Loucy (cell line): ENCODE measurements around the gene ERICH6B.

Experiments
- H2AFZ ChIP-seq: fragments of 200-600 bp; sonication (generic); 2 replicates; pipeline ENCODE4 v1.6.0; 2016; ENCODE audit warnings: antibody characterized with exemption, mild to moderate bottlenecking, low read length, moderate library complexity
- H3F3A ChIP-seq: fragments of 200-600 bp; 2 replicates; pipeline ENCODE4 v1.6.0; 2016; ENCODE audit warnings: antibody characterized with exemption, low read depth, mild to moderate bottlenecking
- H3K27me3 ChIP-seq: fragments of 200-600 bp; sonication (generic); 2 replicates; pipeline ENCODE4 v1.6.1; 2014; ENCODE audit warnings: low read length, mild to moderate bottlenecking; ENCODE audit not compliant: insufficient read depth, poor library complexity, severe bottlenecking
- H3K36me3 ChIP-seq: fragments of 200-600 bp; sonication (generic); 2 replicates; pipeline ENCODE4 v1.6.1; 2016; ENCODE audit warnings: low read length; ENCODE audit not compliant: insufficient read depth
- H3K4me1 ChIP-seq: fragments of 200-600 bp; sonication (generic); 2 replicates; pipeline ENCODE4 v1.5.1; 2014; ENCODE audit warnings: low read length, mild to moderate bottlenecking; ENCODE audit not compliant: insufficient read depth, poor library complexity, severe bottlenecking
- H3K4me2 ChIP-seq: fragments of 200-600 bp; sonication (generic); 2 replicates; pipeline ENCODE4 v1.6.0; 2014; ENCODE audit warnings: antibody characterized with exemption, low read length, low read depth, mild to moderate bottlenecking; ENCODE audit not compliant: poor library complexity, severe bottlenecking
- H3K4me3 ChIP-seq: fragments of 200-600 bp; sonication (generic); 2 replicates; pipeline ENCODE4 v1.5.1; 2014; ENCODE audit warnings: low read length, mild to moderate bottlenecking, mixed read lengths; ENCODE audit not compliant: poor library complexity, severe bottlenecking
- H3K79me2 ChIP-seq: fragments of 200-600 bp; sonication (generic); 2 replicates; pipeline ENCODE4 v1.6.1; 2014; ENCODE audit warnings: low read length; ENCODE audit not compliant: insufficient read depth
- H3K9ac ChIP-seq: fragments of 200-600 bp; sonication (generic); 2 replicates; pipeline ENCODE4 v1.6.0; 2014; ENCODE audit warnings: mild to moderate bottlenecking, low read depth, low read length, moderate library complexity; ENCODE audit not compliant: poor library complexity, severe bottlenecking
- H3K9me2 ChIP-seq: fragments of 200-600 bp; sonication (generic); replicated peaks from 2 replicates; pipeline ENCODE4 v1.6.1; 2016; ENCODE audit warnings: low read depth, low read length, mixed read lengths
- H3K9me3 ChIP-seq: fragments of 200-600 bp; sonication (generic); 2 replicates; pipeline ENCODE4 v1.6.1; 2014; ENCODE audit warnings: mild to moderate bottlenecking, antibody characterized with exemption, low read length, low read depth; ENCODE audit not compliant: insufficient read depth
- H4K20me1 ChIP-seq: fragments of 200-600 bp; sonication (generic); 2 replicates; pipeline ENCODE4 v1.6.0; 2014; ENCODE audit warnings: antibody characterized with exemption, low read length, mild to moderate bottlenecking; ENCODE audit not compliant: insufficient read depth, poor library complexity, severe bottlenecking
- CTCF ChIP-seq: fragments of 200-600 bp; sonication (generic); conservative IDR thresholded peaks from 2 replicates; pipeline ENCODE4 v1.5.1; 2014; ENCODE audit warnings: mild to moderate bottlenecking, antibody characterized with exemption, low read length
- EZH2phosphoT487 ChIP-seq: fragments of 200-600 bp; IDR thresholded peaks from 2 replicates; pipeline ENCODE4 v1.6.1; 2018; ENCODE audit warnings: antibody characterized with exemption, mild to moderate bottlenecking, moderate library complexity, borderline replicate concordance

ERICH6B gene

GRCh38 chr13:45603338-45603737, 12.2 kb downstream of the ERICH6B start:
- H3K4me3 ChIP-seq: no peak overlapping the region
- no peaks in the 10 kb centered on the region for H3K9me2 ChIP-seq
- H3K4me2 ChIP-seq: no peak overlapping the region
- no peaks in the 10 kb centered on the region for H4K20me1 ChIP-seq
- H3K9me3 ChIP-seq: no peaks in the 10 kb centered on the region
- H3K79me2 ChIP-seq: no peaks in the 10 kb centered on the region
- TF ChIP-seq CTCF: no peak
- TF ChIP-seq EZH2phosphoT487: no peak
- no peaks in the 10 kb centered on the region for H3F3A ChIP-seq
- no peaks in the 10 kb centered on the region for H3K27me3 ChIP-seq
- no peaks in the 10 kb centered on the region for H3K36me3 ChIP-seq
- H2AFZ ChIP-seq: no peak overlapping the region
- no peaks in the 10 kb centered on the region for H3K4me1 ChIP-seq
- H3K9ac ChIP-seq: no peak overlapping the region

- no peak overlapping the region for H3K4me3 ChIP-seq
- H2AFZ ChIP-seq: no peak overlapping the region
- no peaks in the 10 kb centered on the region for H3K9me3 ChIP-seq
- no peaks in the 10 kb centered on the region for H4K20me1 ChIP-seq
- H3K9ac ChIP-seq: no peak overlapping the region
- H3K4me2 ChIP-seq: no peak overlapping the region
- H3K9me2 ChIP-seq: no peaks in the 10 kb centered on the region
- H3F3A ChIP-seq: no peaks in the 10 kb centered on the region
- H3K4me1 ChIP-seq: no peaks in the 10 kb centered on the region
- H3K79me2 ChIP-seq: no peaks in the 10 kb centered on the region
- no peaks in the 10 kb centered on the region for H3K27me3 ChIP-seq
- no peak for TF ChIP-seq EZH2phosphoT487
- no peak for TF ChIP-seq CTCF
- no peaks in the 10 kb centered on the region for H3K36me3 ChIP-seq
Measured at GRCh38 chr13:45602183-45603170, 13.1 kb downstream of the ERICH6B start.

- Histone ChIP-seq H3K36me3 (no peaks in the 10 kb centered on the region), H3K4me2 (no peak overlapping the region), H4K20me1 (no peaks in the 10 kb centered on the region), H3K9ac (no peak overlapping the region), H3K9me2 (no peaks in the 10 kb centered on the region), H3K4me3 (no peak overlapping the region), H2AFZ (no peak overlapping the region), H3K27me3 (no peaks in the 10 kb centered on the region), H3K9me3 (no peaks in the 10 kb centered on the region), H3F3A (no peaks in the 10 kb centered on the region), H3K4me1 (no peaks in the 10 kb centered on the region), H3K79me2 (no peaks in the 10 kb centered on the region)
- no peak for TF ChIP-seq CTCF
- no peak for TF ChIP-seq EZH2phosphoT487
Measured at GRCh38 chr13:45601680-45602079, 13.9 kb downstream of the ERICH6B start.
